IMR-90 (cell line): ENCODE results near the gene RASSF5. TPM values are rescaled to one million over a fixed set of nuclear protein-coding genes. Genes with fewer than 3 reads are reported as not detected.

Experiments
- ATAC-seq: fragments of 200-7000 bp; cut with Tn5 transposase; 2 replicates; pipeline ENCODE4 v1.9.1; 2020; ENCODE audit warnings: low read depth, mild to moderate bottlenecking, moderate library complexity
- BruUV-seq: library from RNA; stranded (reverse); fragments of 400-500 nt; replicated peaks from 2 replicates; lab custom pipeline; 2021; lab: Mats Ljungman, UMichigan
- CTCF ChIA-PET: fragments of 300-600 bp; formaldehyde crosslinking; extraction: SDS; loops from one replicate; lab custom pipeline; 2021; ENCODE audit warnings: antibody characterized with exemption; lab: Yijun Ruan, JAX
- POLR2A ChIA-PET: fragments of 300-600 bp; sonication (Branson Sonifier 250); formaldehyde crosslinking; loops from one replicate; lab custom pipeline; 2022; ENCODE audit warnings: antibody characterized with exemption; ENCODE audit not compliant: unreplicated experiment; lab: Charles Lee
- DNase-seq: peaks from one replicate; pipeline ENCODE4 v3.0.0; 2013
- H2AFZ ChIP-seq: replicated peaks from 2 replicates; pipeline ENCODE3; 2013; ENCODE audit warnings: low read length, mild to moderate bottlenecking; ENCODE audit not compliant: poor library complexity
- H2AK5ac ChIP-seq: 2 replicates; pipeline ENCODE4 v1.6.1; 2013; ENCODE audit warnings: low read depth, low read length, inconsistent platforms
- H2AK9ac ChIP-seq: replicated peaks from 2 replicates; pipeline ENCODE3; 2013; ENCODE audit warnings: mild to moderate bottlenecking, low read depth, low read length, moderate library complexity; ENCODE audit not compliant: poor library complexity
- H2BK120ac ChIP-seq: 2 replicates; pipeline ENCODE4 v1.6.1; 2013; ENCODE audit warnings: low read depth, low read length, inconsistent platforms
- H2BK15ac ChIP-seq: 3 replicates; pipeline ENCODE4 v1.6.1; 2013; ENCODE audit warnings: low read depth, low read length, inconsistent platforms
- H2BK20ac ChIP-seq: 2 replicates; pipeline ENCODE4 v1.6.1; 2013; ENCODE audit warnings: low read depth, mild to moderate bottlenecking, inconsistent platforms, low read length, moderate library complexity
- H2BK5ac ChIP-seq: 2 replicates; pipeline ENCODE4 v1.6.1; 2013; ENCODE audit warnings: mild to moderate bottlenecking, low read depth, low read length, inconsistent platforms; ENCODE audit not compliant: poor library complexity, severe bottlenecking
- H3K14ac ChIP-seq: replicated peaks from 2 replicates; pipeline ENCODE4 v1.6.1; 2013; ENCODE audit warnings: low read depth, low read length, inconsistent platforms
- H3K18ac ChIP-seq: 2 replicates; pipeline ENCODE4 v1.6.1; 2013; ENCODE audit warnings: low read depth, low read length, control low read depth
- H3K23ac ChIP-seq: 2 replicates; pipeline ENCODE4 v1.6.1; 2013; ENCODE audit warnings: low read depth, low read length, inconsistent platforms
- H3K27ac ChIP-seq: 2 replicates; pipeline ENCODE4 v1.5.1; 2013; ENCODE audit warnings: mild to moderate bottlenecking, control low read depth, low read length; ENCODE audit not compliant: insufficient read depth
- H3K27me3 ChIP-seq: 2 replicates; pipeline ENCODE4 v1.6.1; 2013; ENCODE audit warnings: low read length; ENCODE audit not compliant: control insufficient read depth, insufficient read depth
- H3K36me3 ChIP-seq: 2 replicates; pipeline ENCODE4 v1.6.1; 2013; ENCODE audit warnings: low read length, mixed read lengths; ENCODE audit not compliant: control insufficient read depth, insufficient read depth
- H3K4ac ChIP-seq: 2 replicates; pipeline ENCODE4 v1.6.1; 2013; ENCODE audit warnings: low read depth, low read length, inconsistent platforms
- H3K4me1 ChIP-seq: 2 replicates; pipeline ENCODE4 v1.6.1; 2013; ENCODE audit warnings: low read length, mixed read lengths; ENCODE audit not compliant: control insufficient read depth, insufficient read depth
- H3K4me2 ChIP-seq: 2 replicates; pipeline ENCODE4 v1.6.1; 2013; ENCODE audit warnings: low read depth, mild to moderate bottlenecking, control low read depth, low read length, moderate library complexity
- H3K4me3 ChIP-seq: 2 replicates; pipeline ENCODE4 v1.5.1; 2013; ENCODE audit warnings: low read depth, mild to moderate bottlenecking, control low read depth, low read length, moderate library complexity; ENCODE audit not compliant: insufficient read depth
- H3K56ac ChIP-seq: 2 replicates; pipeline ENCODE4 v1.6.1; 2013; ENCODE audit warnings: low read length, inconsistent platforms; ENCODE audit not compliant: insufficient read depth; ENCODE audit errors: extremely low read depth
- H3K79me1 ChIP-seq, 2 experiments: 2 replicates each; pipeline ENCODE4 v1.6.1; 2013; ENCODE audit warnings: low read length in 2 of 2, inconsistent platforms in 1 of 2, low read depth in 1 of 2
- H3K9ac ChIP-seq: 2 replicates; pipeline ENCODE4 v1.6.1; 2013; ENCODE audit warnings: low read depth, low read length, control low read depth
- H3K9me1 ChIP-seq: 2 replicates; pipeline ENCODE4 v1.6.1; 2013; ENCODE audit warnings: low read length, inconsistent platforms; ENCODE audit not compliant: insufficient read depth
- H3K9me3 ChIP-seq: 2 replicates; pipeline ENCODE4 v1.6.1; 2013; ENCODE audit warnings: low read length; ENCODE audit not compliant: control insufficient read depth, insufficient read depth
- H4K20me1 ChIP-seq: 2 replicates; pipeline ENCODE4 v1.6.1; 2013; ENCODE audit warnings: low read length, inconsistent platforms; ENCODE audit not compliant: insufficient read depth
- H4K5ac ChIP-seq: 2 replicates; pipeline ENCODE4 v1.6.1; 2013; ENCODE audit warnings: mild to moderate bottlenecking, low read depth, low read length, control low read depth
- H4K8ac ChIP-seq, 2 experiments: 2 replicates each; pipeline ENCODE4 v1.6.1; 2013; ENCODE audit warnings: low read depth in 2 of 2, low read length in 2 of 2, control low read depth in 1 of 2, inconsistent platforms in 1 of 2
- H4K91ac ChIP-seq: 2 replicates; pipeline ENCODE4 v1.6.1; 2013; ENCODE audit warnings: low read depth, low read length, inconsistent platforms; ENCODE audit not compliant: insufficient read depth
- BHLHE40 ChIP-seq: fragments of 150-350 bp; IDR thresholded peaks from 2 replicates; pipeline ENCODE4 v1.6.1; 2016; ENCODE audit warnings: mild to moderate bottlenecking, low read depth, low read length
- CEBPB ChIP-seq: IDR thresholded peaks from 2 replicates; pipeline ENCODE4 v1.6.1; 2012; ENCODE audit warnings: low read depth, low read length, improper control_type of control experiment
- CHD1 ChIP-seq: IDR thresholded peaks from 2 replicates; pipeline ENCODE4 v1.6.1; 2012; ENCODE audit warnings: low read depth, low read length, improper control_type of control experiment
- FOS ChIP-seq: fragments of 150-350 bp; IDR thresholded peaks from 2 replicates; pipeline ENCODE4 v1.6.1; 2016; ENCODE audit warnings: low read depth, low read length
- MAFK ChIP-seq: IDR thresholded peaks from 2 replicates; pipeline ENCODE4 v1.6.1; 2012; ENCODE audit warnings: low read depth, low read length, improper control_type of control experiment
- MAZ ChIP-seq: IDR thresholded peaks from 2 replicates; pipeline ENCODE4 v1.6.1; 2012; ENCODE audit warnings: low read depth, mild to moderate bottlenecking, low read length, improper control_type of control experiment, moderate library complexity, borderline replicate concordance
- MXI1 ChIP-seq: IDR thresholded peaks from 2 replicates; pipeline ENCODE4 v1.6.1; 2012; ENCODE audit warnings: low read depth, mild to moderate bottlenecking, low read length, moderate library complexity, borderline replicate concordance
- NFE2L2 ChIP-seq: fragments of 150-350 bp; IDR thresholded peaks from 2 replicates; pipeline ENCODE4 v1.6.1; 2016; ENCODE audit warnings: low read depth, mild to moderate bottlenecking, low read length
- POLR2A ChIP-seq: IDR thresholded peaks from 2 replicates; pipeline ENCODE4 v1.6.1; 2012; ENCODE audit warnings: mild to moderate bottlenecking, low read depth, low read length
- RAD21 ChIP-seq: IDR thresholded peaks from 2 replicates; pipeline ENCODE4 v1.6.1; 2012; ENCODE audit warnings: low read length, improper control_type of control experiment
- RCOR1 ChIP-seq: IDR thresholded peaks from 2 replicates; pipeline ENCODE4 v1.6.1; 2012; ENCODE audit warnings: mild to moderate bottlenecking, low read length, improper control_type of control experiment; ENCODE audit not compliant: insufficient replicate concordance
- RFX5 ChIP-seq: IDR thresholded peaks from 2 replicates; pipeline ENCODE4 v1.8.0; 2012; ENCODE audit warnings: low read depth, mild to moderate bottlenecking, low read length, moderate library complexity
- SMC3 ChIP-seq: fragments of 150-350 bp; IDR thresholded peaks from 2 replicates; pipeline ENCODE4 v1.6.1; 2016; ENCODE audit warnings: low read depth, mild to moderate bottlenecking, antibody characterized with exemption, low read length, moderate library complexity
- WGBS, 2 experiments: methylation state at CpG; one replicate each; pipeline versions ENCODE4 v1.1.5 to v1.1.7; 2013; ENCODE audit warnings: missing lambda C conversion rate in 2 of 2; ENCODE audit not compliant: insufficient read length in 1 of 2; ENCODE audit errors: extremely low coverage in 2 of 2; 5-methylcytosine and 5-hydroxymethylcytosine counted together
- dilution Hi-C: fragments of 300-500 bp; cut with HindIII; formaldehyde crosslinking; loops from one replicate; pipeline ENCODE4 v1.14.3; 2018; ENCODE audit warnings: low sequenced_read_pairs; ENCODE audit not compliant: unreplicated experiment
- in situ Hi-C: fragments of 300-500 bp; cut with MboI; formaldehyde crosslinking; loops from 3 replicates; pipeline ENCODE4 v1.14.3; 2019; ENCODE audit warnings: low sequenced_read_pairs, inconsistent platforms, mixed read lengths
- intact Hi-C: fragments of 100-400 bp; cut with micrococcal nuclease; formaldehyde crosslinking; loops from 2 replicates; pipeline ENCODE4 v1.10.0; 2022
- polyA plus RNA-seq, 3 experiments: library from polyadenylated mRNA; depleted of rRNA; stranded (reverse); fragments of >200 nt; gene quantifications; 2 replicates each; pipeline ENCODE4 v1.2.3, GENCODE V29; 2012; ENCODE audit warnings: low replicate concordance in 1 of 3
- total RNA-seq: library from RNA; depleted of rRNA; stranded (reverse); fragments of >200 nt; gene quantifications from 2 replicates; pipeline ENCODE4 v1.2.3, GENCODE V29; 2012
- TF ChIP-seq, protein P1 (sequence below): fragments of 150-350 bp; IDR thresholded peaks from 2 replicates; pipeline ENCODE4 v1.6.1; 2017; ENCODE audit warnings: mild to moderate bottlenecking, antibody characterized with exemption, low read length, low read depth
- TF ChIP-seq, protein P2 (sequence below): fragments of 150-350 bp; IDR thresholded peaks from 2 replicates; pipeline ENCODE4 v1.6.1; 2016; ENCODE audit warnings: low read depth, mild to moderate bottlenecking, low read length, moderate library complexity, borderline replicate concordance
- TF ChIP-seq, protein P3 (sequence below): conservative IDR thresholded peaks from 2 replicates; pipeline ENCODE4 v1.5.1; 2012; ENCODE audit warnings: mild to moderate bottlenecking, low read depth, low read length, improper control_type of control experiment

The RASSF5 gene
- total and polyA plus RNA-seq, 2 of the 4 experiments (the other 2 are of a cell fraction): 0.18 to 1.1 TPM

DNA sequence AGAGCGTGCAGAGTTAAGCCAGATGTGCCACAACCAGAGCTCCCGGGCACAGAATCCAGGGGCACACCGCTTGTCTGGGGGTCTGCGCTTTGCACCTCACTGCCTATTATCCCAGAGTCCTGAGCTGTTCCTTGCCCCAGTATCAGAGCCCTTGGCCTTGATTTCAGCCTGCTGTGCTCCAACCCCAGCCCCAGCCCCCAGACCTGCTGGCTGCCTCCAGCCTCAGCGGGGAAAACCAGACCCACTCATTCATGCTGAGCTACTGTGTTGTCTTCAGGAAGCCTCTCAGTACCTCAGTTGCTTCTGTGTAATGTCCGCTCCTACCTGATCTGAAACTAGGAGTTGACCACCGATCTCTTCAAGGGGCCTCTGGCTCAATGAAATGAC, 35.9 kb upstream of the RASSF5 start:
- Histone ChIP-seq H3K4me1 (peaks cover 22% of the 10 kb centered on the region), H2BK5ac (peak overlapping the region; percentile 90), H2AK9ac (peak overlapping the region; percentile 94), H3K9ac (0 out of 2 replicates have a peak overlapping the region, but pooled peaks have one; percentile 5), H3K79me1 (peaks cover 19 to 28% of the 10 kb centered on the region in 2 experiments), H3K4me3 (peak overlapping the region; percentile 72), H2BK120ac (peak overlapping the region; percentile 33; the same call in 1 of the 2 replicates), H4K20me1 (no peaks in the 10 kb centered on the region), H4K8ac (peak overlapping the region; percentile 32 to 91; a peak in 2 of 4 replicates), H4K5ac (no peak overlapping the region), H3K18ac (no peak overlapping the region), H3K9me3 (no peaks in the 10 kb centered on the region), H3K9me1 (peaks cover 8% of the 10 kb centered on the region), H3K27ac (peak overlapping the region; percentile 87), H2BK20ac (peak overlapping the region; percentile 63), H3K56ac (no peak overlapping the region), H2AK5ac (peak overlapping the region; percentile 29; the same call in 1 of the 2 replicates), H2BK15ac (peak overlapping the region; percentile 39; the same call in 1 of the 3 replicates), H3K4me2 (peak overlapping the region; percentile 84), H4K91ac (peak overlapping the region; percentile 43; the same call in 1 of the 2 replicates), H3K27me3 (no peaks in the 10 kb centered on the region), H2AFZ (peak overlapping the region; percentile 87), H3K36me3 (peaks cover 16% of the 10 kb centered on the region; the same call in 1 of the 2 replicates), H3K23ac (peak overlapping the region; percentile 6; the same call in 1 of the 2 replicates), H3K14ac (peak overlapping the region; percentile 10), H3K4ac (peak overlapping the region; percentile 93)
- DNase-seq: no peak
- POLR2A ChIA-PET: no interaction called here
- in situ Hi-C loops: no loop called here
- no peak for TF ChIP-seq CHD1
- no peak for TF ChIP-seq POLR2A
- TF ChIP-seq, protein P1, sequence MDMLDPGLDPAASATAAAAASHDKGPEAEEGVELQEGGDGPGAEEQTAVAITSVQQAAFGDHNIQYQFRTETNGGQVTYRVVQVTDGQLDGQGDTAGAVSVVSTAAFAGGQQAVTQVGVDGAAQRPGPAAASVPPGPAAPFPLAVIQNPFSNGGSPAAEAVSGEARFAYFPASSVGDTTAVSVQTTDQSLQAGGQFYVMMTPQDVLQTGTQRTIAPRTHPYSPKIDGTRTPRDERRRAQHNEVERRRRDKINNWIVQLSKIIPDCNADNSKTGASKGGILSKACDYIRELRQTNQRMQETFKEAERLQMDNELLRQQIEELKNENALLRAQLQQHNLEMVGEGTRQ: no peak
- no peak for TF ChIP-seq MAFK
- no peak for TF ChIP-seq CEBPB
- no peak for TF ChIP-seq MAZ
- no peak for TF ChIP-seq NFE2L2
- no peak for TF ChIP-seq FOS
- TF ChIP-seq RCOR1: no peak
- TF ChIP-seq, protein P2, sequence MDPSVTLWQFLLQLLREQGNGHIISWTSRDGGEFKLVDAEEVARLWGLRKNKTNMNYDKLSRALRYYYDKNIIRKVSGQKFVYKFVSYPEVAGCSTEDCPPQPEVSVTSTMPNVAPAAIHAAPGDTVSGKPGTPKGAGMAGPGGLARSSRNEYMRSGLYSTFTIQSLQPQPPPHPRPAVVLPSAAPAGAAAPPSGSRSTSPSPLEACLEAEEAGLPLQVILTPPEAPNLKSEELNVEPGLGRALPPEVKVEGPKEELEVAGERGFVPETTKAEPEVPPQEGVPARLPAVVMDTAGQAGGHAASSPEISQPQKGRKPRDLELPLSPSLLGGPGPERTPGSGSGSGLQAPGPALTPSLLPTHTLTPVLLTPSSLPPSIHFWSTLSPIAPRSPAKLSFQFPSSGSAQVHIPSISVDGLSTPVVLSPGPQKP: no peak
- TF ChIP-seq, protein P3, sequence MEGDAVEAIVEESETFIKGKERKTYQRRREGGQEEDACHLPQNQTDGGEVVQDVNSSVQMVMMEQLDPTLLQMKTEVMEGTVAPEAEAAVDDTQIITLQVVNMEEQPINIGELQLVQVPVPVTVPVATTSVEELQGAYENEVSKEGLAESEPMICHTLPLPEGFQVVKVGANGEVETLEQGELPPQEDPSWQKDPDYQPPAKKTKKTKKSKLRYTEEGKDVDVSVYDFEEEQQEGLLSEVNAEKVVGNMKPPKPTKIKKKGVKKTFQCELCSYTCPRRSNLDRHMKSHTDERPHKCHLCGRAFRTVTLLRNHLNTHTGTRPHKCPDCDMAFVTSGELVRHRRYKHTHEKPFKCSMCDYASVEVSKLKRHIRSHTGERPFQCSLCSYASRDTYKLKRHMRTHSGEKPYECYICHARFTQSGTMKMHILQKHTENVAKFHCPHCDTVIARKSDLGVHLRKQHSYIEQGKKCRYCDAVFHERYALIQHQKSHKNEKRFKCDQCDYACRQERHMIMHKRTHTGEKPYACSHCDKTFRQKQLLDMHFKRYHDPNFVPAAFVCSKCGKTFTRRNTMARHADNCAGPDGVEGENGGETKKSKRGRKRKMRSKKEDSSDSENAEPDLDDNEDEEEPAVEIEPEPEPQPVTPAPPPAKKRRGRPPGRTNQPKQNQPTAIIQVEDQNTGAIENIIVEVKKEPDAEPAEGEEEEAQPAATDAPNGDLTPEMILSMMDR: no peak
- TF ChIP-seq RFX5: no peak
- no peak for TF ChIP-seq SMC3
- no peak for TF ChIP-seq MXI1
- no peak for TF ChIP-seq BHLHE40
- TF ChIP-seq RAD21: no peak
- no peak for ATAC-seq
- intact Hi-C loops: loop anchor here (10.0 kb wide), 1 partner anchor 513 kb away; no protein-coding TSS in a partner anchor
- 45% methylated on average over 3 of the region's 7 CpGs; no CpG with 5 or more reads in 1 of the 2 experiments for WGBS, 2 experiments
- CTCF ChIA-PET: interaction anchor here (1.4 to 2.0 kb wide), 2 partner anchors 8 to 10 kb away, joined by 4 to 9 read pairs; no protein-coding TSS in a partner anchor
- no TSS peak for BruUV-seq
- dilution Hi-C loops: no loop called here
